SU-DHL-6 (cell line): ENCODE measurements around the gene BTBD16.

Experiments
- EZH2phosphoT487 ChIP-seq: fragments of 200-600 bp; sonication (generic), shearing (Covaris generic); conservative IDR thresholded peaks from 2 replicates; pipeline ENCODE4 v1.6.1; 2018; ENCODE audit warnings: mild to moderate bottlenecking, antibody characterized with exemption, low read length, moderate library complexity, mixed read lengths
- TF ChIP-seq, protein P1 (sequence below): fragments of 200-600 bp; sonication (generic); IDR thresholded peaks from one replicate; pipeline ENCODE4 v1.5.1; 2017; ENCODE audit warnings: antibody characterized with exemption, mild to moderate bottlenecking, low read length, moderate library complexity; ENCODE audit not compliant: insufficient read depth, poor library complexity, severe bottlenecking

DNA sequence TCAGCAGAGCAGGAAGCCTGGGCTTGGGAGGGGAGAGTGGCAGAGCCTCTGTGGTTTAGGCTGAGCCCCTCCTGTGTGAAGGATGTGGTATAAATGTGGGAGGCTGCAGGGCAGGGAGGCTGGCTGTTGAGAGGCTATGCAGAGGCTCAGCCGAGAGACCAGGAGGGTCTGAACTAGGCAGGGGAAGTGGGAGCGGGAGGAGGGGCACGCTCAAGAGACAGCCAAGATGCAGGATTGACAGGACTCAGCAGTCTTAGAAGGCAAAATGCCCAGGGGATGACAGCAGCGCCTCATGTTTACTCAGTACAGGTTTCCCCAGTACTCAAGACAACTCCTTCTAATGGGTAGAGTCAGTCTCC, 24.3 kb downstream of the BTBD16 start:
- TF ChIP-seq, protein P1, sequence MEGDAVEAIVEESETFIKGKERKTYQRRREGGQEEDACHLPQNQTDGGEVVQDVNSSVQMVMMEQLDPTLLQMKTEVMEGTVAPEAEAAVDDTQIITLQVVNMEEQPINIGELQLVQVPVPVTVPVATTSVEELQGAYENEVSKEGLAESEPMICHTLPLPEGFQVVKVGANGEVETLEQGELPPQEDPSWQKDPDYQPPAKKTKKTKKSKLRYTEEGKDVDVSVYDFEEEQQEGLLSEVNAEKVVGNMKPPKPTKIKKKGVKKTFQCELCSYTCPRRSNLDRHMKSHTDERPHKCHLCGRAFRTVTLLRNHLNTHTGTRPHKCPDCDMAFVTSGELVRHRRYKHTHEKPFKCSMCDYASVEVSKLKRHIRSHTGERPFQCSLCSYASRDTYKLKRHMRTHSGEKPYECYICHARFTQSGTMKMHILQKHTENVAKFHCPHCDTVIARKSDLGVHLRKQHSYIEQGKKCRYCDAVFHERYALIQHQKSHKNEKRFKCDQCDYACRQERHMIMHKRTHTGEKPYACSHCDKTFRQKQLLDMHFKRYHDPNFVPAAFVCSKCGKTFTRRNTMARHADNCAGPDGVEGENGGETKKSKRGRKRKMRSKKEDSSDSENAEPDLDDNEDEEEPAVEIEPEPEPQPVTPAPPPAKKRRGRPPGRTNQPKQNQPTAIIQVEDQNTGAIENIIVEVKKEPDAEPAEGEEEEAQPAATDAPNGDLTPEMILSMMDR = no peak
- no peak for TF ChIP-seq EZH2phosphoT487
